ENCODE results near the gene ARHGAP40.

DNA sequence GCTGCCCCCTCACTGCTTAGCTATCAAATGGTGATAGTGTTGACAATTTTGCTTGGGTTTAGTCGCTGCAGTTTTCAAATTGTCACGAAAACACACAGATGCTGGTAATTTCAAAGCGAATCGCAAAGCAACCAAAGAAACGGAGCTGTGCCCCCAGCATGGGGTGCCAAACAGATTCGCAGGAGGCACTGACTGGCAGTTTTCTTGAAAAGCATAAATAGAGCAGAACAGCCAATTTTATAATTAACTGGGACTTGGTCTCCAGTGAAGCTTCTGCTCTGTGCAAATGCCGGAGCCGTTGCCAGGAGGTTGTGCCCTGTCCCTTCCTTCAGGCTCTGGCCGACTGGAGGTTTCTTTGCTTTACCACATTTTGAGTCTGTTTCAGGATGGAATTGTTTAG is 18.8 kb downstream of the ARHGAP40 start:
- no peak for TF ChIP-seq POLR2A (IDR thresholded peaks at IDR 0.05)
- TF ChIP-seq, protein P1, sequence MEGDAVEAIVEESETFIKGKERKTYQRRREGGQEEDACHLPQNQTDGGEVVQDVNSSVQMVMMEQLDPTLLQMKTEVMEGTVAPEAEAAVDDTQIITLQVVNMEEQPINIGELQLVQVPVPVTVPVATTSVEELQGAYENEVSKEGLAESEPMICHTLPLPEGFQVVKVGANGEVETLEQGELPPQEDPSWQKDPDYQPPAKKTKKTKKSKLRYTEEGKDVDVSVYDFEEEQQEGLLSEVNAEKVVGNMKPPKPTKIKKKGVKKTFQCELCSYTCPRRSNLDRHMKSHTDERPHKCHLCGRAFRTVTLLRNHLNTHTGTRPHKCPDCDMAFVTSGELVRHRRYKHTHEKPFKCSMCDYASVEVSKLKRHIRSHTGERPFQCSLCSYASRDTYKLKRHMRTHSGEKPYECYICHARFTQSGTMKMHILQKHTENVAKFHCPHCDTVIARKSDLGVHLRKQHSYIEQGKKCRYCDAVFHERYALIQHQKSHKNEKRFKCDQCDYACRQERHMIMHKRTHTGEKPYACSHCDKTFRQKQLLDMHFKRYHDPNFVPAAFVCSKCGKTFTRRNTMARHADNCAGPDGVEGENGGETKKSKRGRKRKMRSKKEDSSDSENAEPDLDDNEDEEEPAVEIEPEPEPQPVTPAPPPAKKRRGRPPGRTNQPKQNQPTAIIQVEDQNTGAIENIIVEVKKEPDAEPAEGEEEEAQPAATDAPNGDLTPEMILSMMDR (IDR thresholded peaks at IDR 0.05): no peak
